K562 (cell line): ENCODE results near the gene HMG20B. TPM values are rescaled to one million over a fixed set of nuclear protein-coding genes. Genes with fewer than 3 reads are reported as not detected.

ENCODE experiments used
- MAZ ChIP-seq, 2 experiments: fragments of 450-650 bp in 1 of 2; sonication (generic) in 1 of 2; formaldehyde crosslinking; IDR thresholded peaks in 1 of 2; conservative IDR thresholded peaks in 1 of 2; 2 replicates each; pipeline versions ENCODE4 v1.4.0 to v1.5.0; 2020; ENCODE audit warnings: mild to moderate bottlenecking in 1 of 2, missing genetic modification reagents in 1 of 2
- NFATC3 ChIP-seq: fragments of 450-650 bp; IDR thresholded peaks from 2 replicates; pipeline ENCODE4 v1.6.1; 2017; ENCODE audit warnings: mild to moderate bottlenecking
- RBM15 ChIP-seq: fragments of 200-400 bp; formaldehyde crosslinking; IDR thresholded peaks from 2 replicates; pipeline ENCODE4 v1.6.1; 2018; ENCODE audit warnings: mild to moderate bottlenecking, low read length, moderate library complexity; ENCODE audit not compliant: insufficient read depth
- RHOXF2B ChIP-seq: fragments of 250-450 bp; sonication (Bioruptor Pico); conservative IDR thresholded peaks from 2 replicates; pipeline ENCODE4 v1.5.1; 2021
- U2AF2 ChIP-seq: fragments of 200-400 bp; formaldehyde crosslinking; optimal IDR thresholded peaks from 2 replicates; pipeline ENCODE3; 2017; ENCODE audit warnings: low read depth, mild to moderate bottlenecking, low read length
- ZC3H4 ChIP-seq: sonication (generic); formaldehyde crosslinking; IDR thresholded peaks from 2 replicates; pipeline ENCODE4 v1.9.0; 2021; ENCODE audit warnings: missing genetic modification reagents, borderline replicate concordance
- ZNF175 ChIP-seq: fragments of 200-800 bp; sonication (Bioruptor generic); IDR thresholded peaks from 2 replicates; pipeline ENCODE4 v1.6.1; 2016; ENCODE audit warnings: low read depth, mild to moderate bottlenecking, missing genetic modification characterization, missing compliant biosample characterization
- ZNF518B ChIP-seq: fragments of 250-450 bp; sonication (Bioruptor Pico); IDR thresholded peaks from 2 replicates; pipeline ENCODE4 v1.5.0; 2021; ENCODE audit warnings: mild to moderate bottlenecking, moderate library complexity
- polyA plus RNA-seq, 8 experiments: library from polyadenylated mRNA; depleted of rRNA in 4 of 8; stranded (reverse) in 5 of 8; unstranded in 3 of 8; fragments of >200 nt; fragmentation: Nextera tagmentation in 2 of 8; fragmentation: Illumina TruSeq in 1 of 8; extraction: Ambion mirVana in 2 of 8; extraction: Trizol in 1 of 8; gene quantifications; 2 replicates each; pipeline versions ENCODE4 v1.2.1 to v1.2.3, GENCODE V29; 2011 to 2014; ENCODE audit warnings: inconsistent platforms in 1 of 8, missing spikeins in 1 of 8
- total RNA-seq, 7 experiments: library from RNA; depleted of rRNA in 6 of 7; stranded (reverse); fragments of >200 nt in 6 of 7; fragmentation: Illumina TruSeq in 2 of 7; extraction: Trizol in 2 of 7; gene quantifications; 2 replicates each; pipeline versions ENCODE4 v1.2.1 to v1.2.3, GENCODE V29; 2011 to 2021; ENCODE audit warnings: low replicate concordance in 1 of 7
- TF ChIP-seq, protein P1 (sequence below): sonication (generic); formaldehyde crosslinking; IDR thresholded peaks from 2 replicates; pipeline ENCODE4 v1.8.0; 2022; ENCODE audit warnings: mild to moderate bottlenecking, missing genetic modification reagents, borderline replicate concordance
- TF ChIP-seq, protein P2 (sequence below): fragments of 200-600 bp; sonication (generic); IDR thresholded peaks from one replicate; pipeline ENCODE4 v1.6.1; 2012; ENCODE audit warnings: mild to moderate bottlenecking, low read depth, low read length, inconsistent platforms

HMG20B gene
- total and polyA plus RNA-seq, 9 of the 15 experiments (the other 6 are each of a cell fraction or from before 2014, with no cell fraction given), result 0.35 to 172 (median 38.6) TPM

GRCh38 chr19:3608079-3608641 is 35.4 kb downstream of the HMG20B start (continued):
- TF ChIP-seq, protein P1, sequence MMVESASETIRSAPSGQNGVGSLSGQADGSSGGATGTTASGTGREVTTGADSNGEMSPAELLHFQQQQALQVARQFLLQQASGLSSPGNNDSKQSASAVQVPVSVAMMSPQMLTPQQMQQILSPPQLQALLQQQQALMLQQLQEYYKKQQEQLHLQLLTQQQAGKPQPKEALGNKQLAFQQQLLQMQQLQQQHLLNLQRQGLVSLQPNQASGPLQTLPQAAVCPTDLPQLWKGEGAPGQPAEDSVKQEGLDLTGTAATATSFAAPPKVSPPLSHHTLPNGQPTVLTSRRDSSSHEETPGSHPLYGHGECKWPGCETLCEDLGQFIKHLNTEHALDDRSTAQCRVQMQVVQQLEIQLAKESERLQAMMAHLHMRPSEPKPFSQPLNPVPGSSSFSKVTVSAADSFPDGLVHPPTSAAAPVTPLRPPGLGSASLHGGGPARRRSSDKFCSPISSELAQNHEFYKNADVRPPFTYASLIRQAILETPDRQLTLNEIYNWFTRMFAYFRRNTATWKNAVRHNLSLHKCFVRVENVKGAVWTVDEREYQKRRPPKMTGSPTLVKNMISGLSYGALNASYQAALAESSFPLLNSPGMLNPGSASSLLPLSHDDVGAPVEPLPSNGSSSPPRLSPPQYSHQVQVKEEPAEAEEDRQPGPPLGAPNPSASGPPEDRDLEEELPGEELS (CRISPR knock-in tag), result no peak
- no peak for TF ChIP-seq U2AF2
- TF ChIP-seq ZNF518B (CRISPR knock-in tag), result no peak
- TF ChIP-seq RHOXF2B (CRISPR knock-in tag), result no peak
- TF ChIP-seq RBM15, result no peak
- TF ChIP-seq, protein P2, sequence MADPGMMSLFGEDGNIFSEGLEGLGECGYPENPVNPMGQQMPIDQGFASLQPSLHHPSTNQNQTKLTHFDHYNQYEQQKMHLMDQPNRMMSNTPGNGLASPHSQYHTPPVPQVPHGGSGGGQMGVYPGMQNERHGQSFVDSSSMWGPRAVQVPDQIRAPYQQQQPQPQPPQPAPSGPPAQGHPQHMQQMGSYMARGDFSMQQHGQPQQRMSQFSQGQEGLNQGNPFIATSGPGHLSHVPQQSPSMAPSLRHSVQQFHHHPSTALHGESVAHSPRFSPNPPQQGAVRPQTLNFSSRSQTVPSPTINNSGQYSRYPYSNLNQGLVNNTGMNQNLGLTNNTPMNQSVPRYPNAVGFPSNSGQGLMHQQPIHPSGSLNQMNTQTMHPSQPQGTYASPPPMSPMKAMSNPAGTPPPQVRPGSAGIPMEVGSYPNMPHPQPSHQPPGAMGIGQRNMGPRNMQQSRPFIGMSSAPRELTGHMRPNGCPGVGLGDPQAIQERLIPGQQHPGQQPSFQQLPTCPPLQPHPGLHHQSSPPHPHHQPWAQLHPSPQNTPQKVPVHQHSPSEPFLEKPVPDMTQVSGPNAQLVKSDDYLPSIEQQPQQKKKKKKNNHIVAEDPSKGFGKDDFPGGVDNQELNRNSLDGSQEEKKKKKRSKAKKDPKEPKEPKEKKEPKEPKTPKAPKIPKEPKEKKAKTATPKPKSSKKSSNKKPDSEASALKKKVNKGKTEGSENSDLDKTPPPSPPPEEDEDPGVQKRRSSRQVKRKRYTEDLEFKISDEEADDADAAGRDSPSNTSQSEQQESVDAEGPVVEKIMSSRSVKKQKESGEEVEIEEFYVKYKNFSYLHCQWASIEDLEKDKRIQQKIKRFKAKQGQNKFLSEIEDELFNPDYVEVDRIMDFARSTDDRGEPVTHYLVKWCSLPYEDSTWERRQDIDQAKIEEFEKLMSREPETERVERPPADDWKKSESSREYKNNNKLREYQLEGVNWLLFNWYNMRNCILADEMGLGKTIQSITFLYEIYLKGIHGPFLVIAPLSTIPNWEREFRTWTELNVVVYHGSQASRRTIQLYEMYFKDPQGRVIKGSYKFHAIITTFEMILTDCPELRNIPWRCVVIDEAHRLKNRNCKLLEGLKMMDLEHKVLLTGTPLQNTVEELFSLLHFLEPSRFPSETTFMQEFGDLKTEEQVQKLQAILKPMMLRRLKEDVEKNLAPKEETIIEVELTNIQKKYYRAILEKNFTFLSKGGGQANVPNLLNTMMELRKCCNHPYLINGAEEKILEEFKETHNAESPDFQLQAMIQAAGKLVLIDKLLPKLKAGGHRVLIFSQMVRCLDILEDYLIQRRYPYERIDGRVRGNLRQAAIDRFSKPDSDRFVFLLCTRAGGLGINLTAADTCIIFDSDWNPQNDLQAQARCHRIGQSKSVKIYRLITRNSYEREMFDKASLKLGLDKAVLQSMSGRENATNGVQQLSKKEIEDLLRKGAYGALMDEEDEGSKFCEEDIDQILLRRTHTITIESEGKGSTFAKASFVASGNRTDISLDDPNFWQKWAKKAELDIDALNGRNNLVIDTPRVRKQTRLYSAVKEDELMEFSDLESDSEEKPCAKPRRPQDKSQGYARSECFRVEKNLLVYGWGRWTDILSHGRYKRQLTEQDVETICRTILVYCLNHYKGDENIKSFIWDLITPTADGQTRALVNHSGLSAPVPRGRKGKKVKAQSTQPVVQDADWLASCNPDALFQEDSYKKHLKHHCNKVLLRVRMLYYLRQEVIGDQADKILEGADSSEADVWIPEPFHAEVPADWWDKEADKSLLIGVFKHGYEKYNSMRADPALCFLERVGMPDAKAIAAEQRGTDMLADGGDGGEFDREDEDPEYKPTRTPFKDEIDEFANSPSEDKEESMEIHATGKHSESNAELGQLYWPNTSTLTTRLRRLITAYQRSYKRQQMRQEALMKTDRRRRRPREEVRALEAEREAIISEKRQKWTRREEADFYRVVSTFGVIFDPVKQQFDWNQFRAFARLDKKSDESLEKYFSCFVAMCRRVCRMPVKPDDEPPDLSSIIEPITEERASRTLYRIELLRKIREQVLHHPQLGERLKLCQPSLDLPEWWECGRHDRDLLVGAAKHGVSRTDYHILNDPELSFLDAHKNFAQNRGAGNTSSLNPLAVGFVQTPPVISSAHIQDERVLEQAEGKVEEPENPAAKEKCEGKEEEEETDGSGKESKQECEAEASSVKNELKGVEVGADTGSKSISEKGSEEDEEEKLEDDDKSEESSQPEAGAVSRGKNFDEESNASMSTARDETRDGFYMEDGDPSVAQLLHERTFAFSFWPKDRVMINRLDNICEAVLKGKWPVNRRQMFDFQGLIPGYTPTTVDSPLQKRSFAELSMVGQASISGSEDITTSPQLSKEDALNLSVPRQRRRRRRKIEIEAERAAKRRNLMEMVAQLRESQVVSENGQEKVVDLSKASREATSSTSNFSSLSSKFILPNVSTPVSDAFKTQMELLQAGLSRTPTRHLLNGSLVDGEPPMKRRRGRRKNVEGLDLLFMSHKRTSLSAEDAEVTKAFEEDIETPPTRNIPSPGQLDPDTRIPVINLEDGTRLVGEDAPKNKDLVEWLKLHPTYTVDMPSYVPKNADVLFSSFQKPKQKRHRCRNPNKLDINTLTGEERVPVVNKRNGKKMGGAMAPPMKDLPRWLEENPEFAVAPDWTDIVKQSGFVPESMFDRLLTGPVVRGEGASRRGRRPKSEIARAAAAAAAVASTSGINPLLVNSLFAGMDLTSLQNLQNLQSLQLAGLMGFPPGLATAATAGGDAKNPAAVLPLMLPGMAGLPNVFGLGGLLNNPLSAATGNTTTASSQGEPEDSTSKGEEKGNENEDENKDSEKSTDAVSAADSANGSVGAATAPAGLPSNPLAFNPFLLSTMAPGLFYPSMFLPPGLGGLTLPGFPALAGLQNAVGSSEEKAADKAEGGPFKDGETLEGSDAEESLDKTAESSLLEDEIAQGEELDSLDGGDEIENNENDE, result no peak
- TF ChIP-seq MAZ (CRISPR knock-in tag; conservative IDR thresholded peaks at IDR 0.05 in 1 of 2, IDR thresholded peaks at IDR 0.05 in 1 of 2), result peak; percentile 53 to 57; a peak in 2 of 4 replicates
- no peak for TF ChIP-seq ZC3H4 (CRISPR knock-in tag)
- TF ChIP-seq ZNF175, result peak; percentile 41; the same call in 1 of the 2 replicates
- TF ChIP-seq NFATC3, result no peak
